HepG2 (cell line): ENCODE results near the gene NARF. TPM values are rescaled to one million over a fixed set of nuclear protein-coding genes. Genes with fewer than 3 reads are reported as not detected.
"Not testable (repeated sequence)": the region's sequence is repeated elsewhere in the genome, so short reads cannot be mapped to it uniquely, and the experiment has no call there.

Experiments
- ATAC-seq: fragments of 200-7000 bp; cut with Tn5 transposase; 3 replicates; pipeline ENCODE4 v1.9.1; 2020; ENCODE audit warnings: mild to moderate bottlenecking, moderate library complexity
- BruUV-seq: library from RNA; stranded (reverse); fragments of 400-500 nt; replicated peaks from 2 replicates; lab custom pipeline; 2021; lab: Mats Ljungman, UMichigan
- CTCF ChIA-PET: fragments of 300-600 bp; formaldehyde crosslinking; extraction: SDS; loops from one replicate; lab custom pipeline; 2021; ENCODE audit warnings: low total read pairs, inconsistent platforms, low intra/inter-chr PET ratio; lab: Yijun Ruan, JAX
- POLR2A ChIA-PET: fragments of 350-600 bp; sonication (Branson Sonifier 250); formaldehyde crosslinking; loops from one replicate; lab custom pipeline; 2020; ENCODE audit warnings: antibody characterized with exemption, inconsistent platforms; lab: Yijun Ruan, JAX
- DNase-seq: peaks from one replicate; pipeline ENCODE4 v3.0.0-alpha.2; 2015; ENCODE audit warnings: low spot score
- FAIRE-seq: peaks from 3 replicates; lab custom pipeline; 2011; peaks lifted over from hg19 to GRCh38; lab: Jason Lieb, UNC
- H2AFZ ChIP-seq: one replicate; pipeline ENCODE4 v1.6.1; 2011; ENCODE audit warnings: low read length, inconsistent platforms
- H3K27ac ChIP-seq: fragments of 300-600 bp; 3 replicates; pipeline ENCODE4 v1.8.0; 2011; ENCODE audit warnings: mixed run types, mild to moderate bottlenecking, mixed read lengths, low read length, inconsistent platforms; ENCODE audit not compliant: insufficient read depth; ENCODE audit errors: extremely low read length
- H3K27me3 ChIP-seq, 2 experiments: fragments of 200-600 bp in 1 of 2; 2 replicates in 1 of 2; 3 replicates in 1 of 2; pipeline versions ENCODE4 v1.6.0 to v1.8.0; 2011; ENCODE audit warnings: low read length in 2 of 2, mild to moderate bottlenecking in 2 of 2, moderate library complexity in 2 of 2, inconsistent platforms in 1 of 2; ENCODE audit not compliant: insufficient read depth in 2 of 2, control insufficient read depth in 1 of 2
- H3K36me3 ChIP-seq, 2 experiments: fragments of 200-600 bp in 1 of 2; replicated peaks in 1 of 2; 2 replicates in 1 of 2; 3 replicates in 1 of 2; pipeline versions ENCODE4 v1.5.1 to v1.8.0; 2011; ENCODE audit warnings: low read length in 2 of 2, inconsistent platforms in 1 of 2; ENCODE audit not compliant: insufficient read depth in 2 of 2, control insufficient read depth in 1 of 2
- H3K4me1 ChIP-seq: 2 replicates; pipeline ENCODE4 v1.5.1; 2012; ENCODE audit warnings: low read length, inconsistent platforms; ENCODE audit not compliant: insufficient read depth
- H3K4me2 ChIP-seq: 2 replicates; pipeline ENCODE4 v1.6.0; 2011; ENCODE audit warnings: low read depth, low read length, inconsistent platforms
- H3K4me3 ChIP-seq, 3 experiments: fragments of 200-600 bp in 1 of 3; sonication (generic), shearing (Covaris generic) in 1 of 3; replicated peaks in 1 of 3; 2 replicates each; pipeline ENCODE4 v1.5.1; 2011 to 2016; ENCODE audit warnings: low read length in 3 of 3, inconsistent platforms in 2 of 3, low read depth in 2 of 3, mild to moderate bottlenecking in 2 of 3, control low read depth in 1 of 3, mixed read lengths in 1 of 3; ENCODE audit not compliant: insufficient read depth in 1 of 3
- H3K79me2 ChIP-seq: one replicate; pipeline ENCODE4 v1.6.1; 2011; ENCODE audit warnings: low read length, inconsistent platforms; ENCODE audit not compliant: insufficient read depth
- H3K9ac ChIP-seq: 2 replicates; pipeline ENCODE4 v1.6.0; 2011; ENCODE audit warnings: mild to moderate bottlenecking, low read depth, low read length, inconsistent platforms; ENCODE audit not compliant: insufficient read depth
- H3K9me3 ChIP-seq: 2 replicates; pipeline ENCODE4 v1.5.1; 2012; ENCODE audit warnings: mild to moderate bottlenecking, low read length
- H4K20me1 ChIP-seq: 2 replicates; pipeline ENCODE4 v1.6.0; 2011; ENCODE audit warnings: inconsistent platforms, mild to moderate bottlenecking, low read length, moderate library complexity; ENCODE audit not compliant: insufficient read depth
- ARID2 ChIP-seq: sonication (generic); formaldehyde crosslinking; IDR thresholded peaks from 2 replicates; pipeline ENCODE4 v1.8.1; 2022; ENCODE audit warnings: mild to moderate bottlenecking, missing genetic modification reagents, borderline replicate concordance
- ARID3A ChIP-seq: IDR thresholded peaks from 2 replicates; pipeline ENCODE4 v1.6.1; 2012; ENCODE audit warnings: low read depth, low read length, improper control_type of control experiment
- CREBL2 ChIP-seq: sonication (generic); formaldehyde crosslinking; IDR thresholded peaks from 2 replicates; pipeline ENCODE4 v1.8.1; 2023; ENCODE audit warnings: missing genetic modification reagents, mild to moderate bottlenecking, borderline replicate concordance
- FOXA1 ChIP-seq, 2 experiments: fragments of 450-650 bp in 1 of 2; sonication (generic) in 1 of 2; formaldehyde crosslinking in 1 of 2; IDR thresholded peaks; 2 replicates each; pipeline versions ENCODE4 v1.4.0 to v1.6.1; 2016 to 2020; ENCODE audit warnings: missing genetic modification reagents in 1 of 2
- HIC2 ChIP-seq: sonication (generic); formaldehyde crosslinking; IDR thresholded peaks from 2 replicates; pipeline ENCODE4 v1.9.0; 2022; ENCODE audit warnings: low read depth, missing genetic modification reagents
- YEATS2 ChIP-seq: sonication (generic); formaldehyde crosslinking; IDR thresholded peaks from 2 replicates; pipeline ENCODE4 v1.4.0; 2020; ENCODE audit warnings: missing genetic modification reagents, borderline replicate concordance
- ZFP90 ChIP-seq: sonication (generic); formaldehyde crosslinking; IDR thresholded peaks from 2 replicates; pipeline ENCODE4 v1.8.0; 2022; ENCODE audit warnings: missing genetic modification reagents, mild to moderate bottlenecking, inconsistent platforms, borderline replicate concordance
- ZMYM3 ChIP-seq: sonication (generic); formaldehyde crosslinking; IDR thresholded peaks from 2 replicates; pipeline ENCODE4 v1.5.1; 2020; ENCODE audit warnings: mild to moderate bottlenecking, missing genetic modification reagents
- ZNF121 ChIP-seq: sonication (generic); formaldehyde crosslinking; IDR thresholded peaks from 2 replicates; pipeline ENCODE4 v1.5.0; 2020; ENCODE audit warnings: mild to moderate bottlenecking, missing genetic modification reagents
- ZNF441 ChIP-seq: sonication (generic); formaldehyde crosslinking; IDR thresholded peaks from 2 replicates; pipeline ENCODE4 v1.7.0; 2021; ENCODE audit warnings: missing genetic modification reagents, borderline replicate concordance
- ZNF746 ChIP-seq: sonication (generic); formaldehyde crosslinking; IDR thresholded peaks from 2 replicates; pipeline ENCODE4 v1.8.0; 2022; ENCODE audit warnings: mild to moderate bottlenecking, missing genetic modification reagents
- WGBS: methylation state at CpG from one replicate; pipeline ENCODE4 v1.1.6; 2017; ENCODE audit warnings: low lambda C conversion rate; 5-methylcytosine and 5-hydroxymethylcytosine counted together
- in situ Hi-C: cut with HindIII; loops from 2 replicates; pipeline ENCODE4 v1.10.0; 2017; ENCODE audit warnings: low pct_unique_long_range_greater_than_20kb; ENCODE audit not compliant: extremely low pct_ligation_motif_present
- intact Hi-C: fragments of 100-400 bp; cut with micrococcal nuclease; formaldehyde crosslinking; loops from one replicate; pipeline ENCODE4 v1.10.0; 2022; ENCODE audit not compliant: unreplicated experiment
- polyA plus RNA-seq, 8 experiments: library from polyadenylated mRNA; depleted of rRNA in 3 of 8; stranded (reverse) in 7 of 8; unstranded in 1 of 8; fragments of >200 nt; fragmentation: Illumina TruSeq in 4 of 8; extraction: Trizol in 4 of 8; gene quantifications; 2 replicates each; pipeline versions ENCODE4 v1.2.1 to v1.2.3, GENCODE V29; 2011 to 2016; ENCODE audit warnings: low read depth in 4 of 8, missing spikeins in 1 of 8, mixed read lengths in 1 of 8; ENCODE audit not compliant: insufficient read depth in 1 of 8
- total RNA-seq, 5 experiments: library from RNA; depleted of rRNA; stranded (reverse); fragments of >200 nt; fragmentation: Illumina TruSeq; extraction: Trizol; gene quantifications; 2 replicates each; pipeline ENCODE4 v1.2.3, GENCODE V29; 2016; ENCODE audit warnings: low read depth in 1 of 5

Gene NARF
- total and polyA plus RNA-seq, 2 of the 13 experiments (the other 11 are each of a cell fraction or from before 2014, with no cell fraction given), result 61.1 to 144 TPM

GRCh38 chr17:82506402-82506801 is 47.9 kb downstream of the NARF start:
- H4K20me1 ChIP-seq, H3K9me3 ChIP-seq, ATAC-seq, H3K36me3 ChIP-seq, CTCF ChIA-PET, FAIRE-seq, H3K79me2 ChIP-seq, H3K27ac ChIP-seq, H3K9ac ChIP-seq, H3K4me2 ChIP-seq, intact Hi-C loops, H3K4me3 ChIP-seq, H3K27me3 ChIP-seq, in situ Hi-C loops, BruUV-seq, H2AFZ ChIP-seq, DNase-seq: not testable (repeated sequence)
- TF ChIP-seq ZMYM3 (CRISPR knock-in tag), result 0 out of 2 replicates have a peak, but pooled peaks have one; percentile 42
- TF ChIP-seq ZFP90 (CRISPR knock-in tag), result peak; percentile 98
- TF ChIP-seq ZNF121 (CRISPR knock-in tag), result peak; percentile 59
- POLR2A ChIA-PET, result interaction anchor here (1.6 to 5.1 kb wide), 3 partner anchors 11 to 13 kb away, joined by 9 to 30 read pairs (median 12); partner anchors contain the start of gene FOXK2
- peaks cover 60% of the 10 kb centered on the region for H3K4me1 ChIP-seq
- 31% methylated on average over 7 of the region's 7 CpGs for WGBS

GRCh38 chr17:82507631-82508175 is 49.2 kb downstream of the NARF start:
- Histone ChIP-seq H3K4me2 (peak overlapping the region; percentile 44), H3K4me3 (no peak overlapping the region), H3K4me1 (peaks cover 51% of the 10 kb centered on the region), H3K9me3 (no peaks in the 10 kb centered on the region), H3K27ac (no peak overlapping the region), H4K20me1 (no peaks in the 10 kb centered on the region), H3K27me3 (no peaks in the 10 kb centered on the region), H3K9ac (no peak overlapping the region), H3K36me3 (no peaks in the 10 kb centered on the region), H3K79me2 (no peaks in the 10 kb centered on the region), H2AFZ (no peak overlapping the region)
- WGBS, result 45% methylated on average over 7 of the region's 7 CpGs
- POLR2A ChIA-PET, result interaction anchor here (3.1 kb wide), 1 partner anchor 13 kb away, joined by 12 read pairs; no protein-coding TSS in a partner anchor
- in situ Hi-C loops, result no loop called here
- DNase-seq (peak; percentile 51), FAIRE-seq (peak; percentile 37), ATAC-seq (peak; percentile 9; the same call in 1 of the 3 replicates)
- intact Hi-C loops, result no loop called here
- BruUV-seq, result no TSS peak
- CTCF ChIA-PET, result no interaction called here
- TF ChIP-seq ZNF441 (CRISPR knock-in tag) (peak; percentile 97), ARID2 (CRISPR knock-in tag) (peak; percentile 64; the same call in 1 of the 2 replicates), ARID3A (peak; percentile 78), CREBL2 (CRISPR knock-in tag) (no peak), HIC2 (peak; percentile 56; the same call in 1 of the 2 replicates), YEATS2 (CRISPR knock-in tag) (no peak), FOXA1 (IDR thresholded peaks at IDR 0.05) (no peak), FOXA1 (CRISPR knock-in tag; IDR thresholded peaks at IDR 0.05) (0 out of 2 replicates have a peak, but pooled peaks have one; percentile 42), ZNF746 (CRISPR knock-in tag) (no peak)
